ENCODE data around the gene KRT17.
"Not testable (repeated sequence)": the region's sequence is repeated elsewhere in the genome, so short reads cannot be mapped to it uniquely, and the experiment has no call there.

DNA sequence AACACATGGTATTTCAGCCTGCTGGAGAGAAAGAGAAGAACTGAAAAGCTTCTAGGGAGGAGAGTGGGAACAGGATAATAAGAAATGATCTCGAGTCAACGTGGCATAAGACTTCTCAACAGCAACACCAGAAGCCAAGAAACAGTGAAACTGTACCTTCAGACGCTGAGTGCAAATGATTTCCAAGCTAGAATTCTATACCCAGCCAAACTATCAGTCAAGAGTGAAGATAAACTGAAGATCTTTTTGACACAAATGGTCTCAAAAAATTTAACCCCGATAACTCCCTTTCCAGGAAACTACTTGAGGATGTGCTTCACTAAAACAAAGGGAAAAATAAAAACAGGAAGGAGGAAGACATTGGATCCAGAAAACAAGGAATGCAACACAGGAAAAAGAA, 17.4 kb downstream of the KRT17 start:
- TF ChIP-seq, protein P1, sequence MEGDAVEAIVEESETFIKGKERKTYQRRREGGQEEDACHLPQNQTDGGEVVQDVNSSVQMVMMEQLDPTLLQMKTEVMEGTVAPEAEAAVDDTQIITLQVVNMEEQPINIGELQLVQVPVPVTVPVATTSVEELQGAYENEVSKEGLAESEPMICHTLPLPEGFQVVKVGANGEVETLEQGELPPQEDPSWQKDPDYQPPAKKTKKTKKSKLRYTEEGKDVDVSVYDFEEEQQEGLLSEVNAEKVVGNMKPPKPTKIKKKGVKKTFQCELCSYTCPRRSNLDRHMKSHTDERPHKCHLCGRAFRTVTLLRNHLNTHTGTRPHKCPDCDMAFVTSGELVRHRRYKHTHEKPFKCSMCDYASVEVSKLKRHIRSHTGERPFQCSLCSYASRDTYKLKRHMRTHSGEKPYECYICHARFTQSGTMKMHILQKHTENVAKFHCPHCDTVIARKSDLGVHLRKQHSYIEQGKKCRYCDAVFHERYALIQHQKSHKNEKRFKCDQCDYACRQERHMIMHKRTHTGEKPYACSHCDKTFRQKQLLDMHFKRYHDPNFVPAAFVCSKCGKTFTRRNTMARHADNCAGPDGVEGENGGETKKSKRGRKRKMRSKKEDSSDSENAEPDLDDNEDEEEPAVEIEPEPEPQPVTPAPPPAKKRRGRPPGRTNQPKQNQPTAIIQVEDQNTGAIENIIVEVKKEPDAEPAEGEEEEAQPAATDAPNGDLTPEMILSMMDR (IDR thresholded peaks at IDR 0.05; ENCODE audit: poor library complexity): not testable (repeated sequence)
- TF ChIP-seq EZH2 (IDR thresholded peaks at IDR 0.05; ENCODE audit: borderline replicate concordance); EZH2phosphoT487 (IDR thresholded peaks at IDR 0.05; ENCODE audit: low read depth, severe bottlenecking, unreplicated experiment): not testable (repeated sequence)

All from hepatocyte (in vitro differentiated cells).